Epithelial cell of proximal tubule (primary cell): ENCODE results near the gene MLYCD. TPM values are rescaled to one million over a fixed set of nuclear protein-coding genes. Genes with fewer than 3 reads are reported as not detected.

Experiments used
- DNase-seq: peaks from one replicate; pipeline ENCODE4 v3.0.0-alpha.2; 2011; ENCODE audit warnings: low read depth
- H3K4me3 ChIP-seq: 2 replicates; pipeline ENCODE4 v1.5.1; 2011; ENCODE audit warnings: low read depth, mild to moderate bottlenecking, low read length
- total RNA-seq: library from RNA; depleted of rRNA; stranded (reverse); fragments of >200 nt; gene quantifications from 2 replicates; pipeline ENCODE4 v1.2.3, GENCODE V29; 2015
- TF ChIP-seq, protein P1 (sequence below): conservative IDR thresholded peaks from 2 replicates; pipeline ENCODE4 v1.5.1; 2012; ENCODE audit warnings: low read depth, mild to moderate bottlenecking, low read length

Gene MLYCD
- 2.9 TPM in 2 replicates for total RNA-seq

DNA sequence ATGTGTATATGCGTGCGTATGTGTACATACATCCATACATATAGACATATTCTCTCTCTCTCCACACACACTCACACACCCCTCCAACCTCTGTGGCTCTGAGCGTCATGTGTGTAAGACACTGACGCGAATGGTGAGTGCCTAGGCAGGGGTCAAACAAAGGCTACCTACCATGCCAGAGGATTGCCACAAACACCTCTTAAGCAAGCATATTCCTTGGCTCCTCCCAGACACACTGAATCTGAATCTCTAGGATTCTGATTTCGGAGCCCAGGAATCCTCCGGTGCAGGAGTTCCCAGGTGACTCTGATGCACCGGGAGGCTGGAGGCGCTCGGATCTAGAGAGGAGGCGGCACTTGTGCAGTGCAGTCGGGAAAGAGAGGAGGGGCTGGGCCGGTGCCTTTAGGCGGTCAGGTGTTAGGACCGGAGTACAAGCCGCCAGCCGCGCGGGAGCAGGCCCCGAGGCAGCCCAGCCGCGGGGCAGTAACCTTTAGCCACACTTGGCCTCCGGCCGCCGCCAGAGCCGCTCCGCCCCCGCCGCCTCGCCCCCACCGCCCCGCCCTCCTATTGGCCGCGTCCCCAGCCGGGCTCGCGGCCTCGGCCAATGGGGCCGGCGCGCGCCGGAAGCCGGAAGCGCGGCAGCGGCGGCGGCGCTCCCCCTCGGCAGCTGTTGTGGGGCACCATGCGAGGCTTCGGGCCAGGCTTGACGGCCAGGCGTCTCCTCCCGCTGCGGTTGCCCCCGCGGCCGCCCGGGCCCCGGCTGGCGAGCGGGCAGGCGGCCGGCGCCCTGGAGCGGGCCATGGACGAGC is at the start of gene MLYCD:
Gene MLYCD (plus strand): TSS at position 653 of the 809 bp plus-strand sequence. CDS start 30 bp downstream, at position 683.
- TF ChIP-seq, protein P1, sequence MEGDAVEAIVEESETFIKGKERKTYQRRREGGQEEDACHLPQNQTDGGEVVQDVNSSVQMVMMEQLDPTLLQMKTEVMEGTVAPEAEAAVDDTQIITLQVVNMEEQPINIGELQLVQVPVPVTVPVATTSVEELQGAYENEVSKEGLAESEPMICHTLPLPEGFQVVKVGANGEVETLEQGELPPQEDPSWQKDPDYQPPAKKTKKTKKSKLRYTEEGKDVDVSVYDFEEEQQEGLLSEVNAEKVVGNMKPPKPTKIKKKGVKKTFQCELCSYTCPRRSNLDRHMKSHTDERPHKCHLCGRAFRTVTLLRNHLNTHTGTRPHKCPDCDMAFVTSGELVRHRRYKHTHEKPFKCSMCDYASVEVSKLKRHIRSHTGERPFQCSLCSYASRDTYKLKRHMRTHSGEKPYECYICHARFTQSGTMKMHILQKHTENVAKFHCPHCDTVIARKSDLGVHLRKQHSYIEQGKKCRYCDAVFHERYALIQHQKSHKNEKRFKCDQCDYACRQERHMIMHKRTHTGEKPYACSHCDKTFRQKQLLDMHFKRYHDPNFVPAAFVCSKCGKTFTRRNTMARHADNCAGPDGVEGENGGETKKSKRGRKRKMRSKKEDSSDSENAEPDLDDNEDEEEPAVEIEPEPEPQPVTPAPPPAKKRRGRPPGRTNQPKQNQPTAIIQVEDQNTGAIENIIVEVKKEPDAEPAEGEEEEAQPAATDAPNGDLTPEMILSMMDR = no peak
- no peak for DNase-seq
- peak within 1 kb of the TSS; percentile 77 for H3K4me3 ChIP-seq

DNA sequence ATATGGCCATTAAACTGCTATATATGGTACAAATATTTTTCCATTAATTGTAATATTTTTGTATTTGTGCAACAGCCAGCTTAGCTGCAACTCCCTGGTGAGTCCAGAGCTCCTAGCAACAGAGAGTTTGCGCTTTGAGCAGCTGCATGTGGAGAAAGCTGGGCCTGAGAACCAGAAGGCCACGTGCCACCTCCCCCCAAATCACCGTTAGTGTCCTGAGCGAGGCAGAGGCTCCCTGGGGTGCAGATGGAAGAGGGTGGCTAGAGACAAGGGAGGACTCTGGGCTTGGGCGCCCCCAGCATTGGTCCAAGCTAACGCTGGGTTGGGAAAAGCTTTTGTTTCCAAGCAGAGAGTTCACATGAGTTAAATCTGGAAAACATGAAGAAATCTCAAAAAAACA is 49.5 kb upstream of the MLYCD start:
- TF ChIP-seq, protein P1 = no peak
- H3K4me3 ChIP-seq = no peak overlapping the region
- no peak for DNase-seq

DNA sequence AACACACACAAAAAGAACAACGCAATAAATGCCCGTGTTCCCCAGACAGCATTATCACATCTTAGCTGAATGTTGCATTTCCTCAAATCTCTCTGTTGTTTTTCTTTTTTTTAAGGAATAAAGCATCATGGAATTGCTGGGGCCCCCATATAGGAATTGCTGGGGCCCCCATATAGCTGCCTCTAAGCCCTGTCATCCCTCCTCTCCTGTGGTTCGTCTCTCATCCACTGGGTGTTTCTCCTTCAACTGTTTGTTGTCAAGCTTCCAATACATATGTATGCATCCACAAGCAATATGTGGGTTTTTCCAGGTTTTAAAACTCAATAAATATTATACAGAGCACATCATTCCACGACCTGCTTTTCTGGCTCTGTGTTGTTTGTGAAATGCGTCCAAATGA is 48.0 kb upstream of the MLYCD start:
- H3K4me3 ChIP-seq = no peak overlapping the region
- DNase-seq = no peak
- TF ChIP-seq, protein P1 = no peak

DNA sequence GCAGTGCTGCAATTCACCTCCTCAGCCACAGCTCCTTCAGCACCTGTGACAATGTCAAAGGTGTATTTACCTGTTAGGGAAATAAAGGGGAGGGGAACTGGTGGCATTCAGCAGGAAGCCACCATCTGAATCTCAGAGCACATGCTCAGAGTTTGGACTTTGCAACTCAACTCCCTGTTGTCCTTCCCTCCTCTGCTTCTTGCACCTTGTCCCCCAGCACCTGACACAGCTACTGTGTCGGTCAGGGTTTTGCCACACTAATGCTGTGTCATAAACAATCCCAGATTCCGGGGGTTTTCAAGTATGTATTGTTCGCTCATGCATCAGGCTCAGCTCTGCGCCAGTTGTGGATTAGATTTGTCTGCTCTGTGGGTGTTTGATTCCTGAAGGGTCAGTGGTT is 47.4 kb upstream of the MLYCD start:
- no peak overlapping the region for H3K4me3 ChIP-seq
- DNase-seq = no peak
- TF ChIP-seq, protein P1 = no peak

DNA sequence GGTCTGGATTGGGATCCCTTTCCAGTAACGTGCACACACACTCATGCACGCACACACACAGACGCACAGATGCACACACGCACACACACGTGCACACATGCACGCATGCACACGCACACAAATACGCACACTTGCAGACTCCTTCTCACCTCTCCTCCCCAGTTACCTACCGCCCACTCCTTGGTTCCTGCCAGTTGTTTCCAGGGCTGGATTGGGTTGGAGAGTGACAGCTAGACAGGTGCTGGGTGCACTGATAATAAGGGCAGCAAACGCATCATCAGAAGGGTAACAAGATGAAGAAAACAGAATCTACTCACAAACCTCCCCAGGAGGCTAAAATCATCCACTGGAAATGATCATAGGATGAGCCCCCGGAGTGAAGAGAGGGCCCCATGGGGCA is 46.1 kb upstream of the MLYCD start:
- H3K4me3 ChIP-seq = no peak overlapping the region
- TF ChIP-seq, protein P1 = no peak
- no peak for DNase-seq

DNA sequence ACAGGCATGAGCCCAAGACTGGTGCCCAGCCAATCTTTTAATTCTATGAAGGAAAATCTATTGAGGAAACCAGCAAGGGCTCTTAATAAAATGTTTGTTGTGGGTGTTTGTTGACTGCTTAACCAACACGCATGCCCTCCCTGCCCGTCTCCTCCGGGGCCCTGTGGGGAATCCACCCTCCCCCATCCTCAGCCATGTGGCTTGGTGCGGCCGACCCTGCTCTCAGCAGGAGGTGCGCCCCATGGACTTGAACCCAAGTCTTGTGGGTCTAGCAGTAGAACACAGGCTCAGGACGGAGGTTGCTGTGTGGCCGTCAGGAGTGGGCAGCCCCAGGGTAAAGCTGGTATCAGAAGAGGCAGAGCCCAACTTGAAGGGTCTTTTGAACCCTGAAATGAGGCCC is 45.1 kb upstream of the MLYCD start:
- TF ChIP-seq, protein P1 = no peak
- DNase-seq = no peak

DNA sequence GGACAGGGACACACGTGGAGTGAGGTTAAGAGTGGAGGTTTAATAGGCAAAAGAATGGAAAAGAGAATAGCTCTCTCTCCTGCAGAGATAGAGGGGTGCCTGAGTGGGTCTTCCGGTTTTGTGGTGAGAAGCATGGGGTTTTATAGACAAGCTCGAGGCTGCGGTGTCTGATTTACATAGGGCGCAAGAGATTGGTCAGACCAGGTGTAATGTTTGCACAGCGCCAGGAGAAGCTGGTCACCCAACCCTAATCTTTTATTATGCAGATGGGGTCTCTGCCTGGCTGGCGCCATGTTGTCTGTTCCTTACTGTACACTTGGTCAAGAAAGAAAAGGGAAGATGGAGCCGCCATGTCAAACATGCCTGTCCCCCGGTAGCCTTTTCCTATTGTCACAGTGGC is 44.5 kb upstream of the MLYCD start:
- no peak for DNase-seq
- TF ChIP-seq, protein P1 = no peak
- no peak overlapping the region for H3K4me3 ChIP-seq

More for the DNA sequence above, 45.1 kb upstream of the MLYCD start:
- H3K4me3 ChIP-seq = no peak overlapping the region
